ENCODE measurements around the gene NT5C2.

NT5C2 gene

DNA sequence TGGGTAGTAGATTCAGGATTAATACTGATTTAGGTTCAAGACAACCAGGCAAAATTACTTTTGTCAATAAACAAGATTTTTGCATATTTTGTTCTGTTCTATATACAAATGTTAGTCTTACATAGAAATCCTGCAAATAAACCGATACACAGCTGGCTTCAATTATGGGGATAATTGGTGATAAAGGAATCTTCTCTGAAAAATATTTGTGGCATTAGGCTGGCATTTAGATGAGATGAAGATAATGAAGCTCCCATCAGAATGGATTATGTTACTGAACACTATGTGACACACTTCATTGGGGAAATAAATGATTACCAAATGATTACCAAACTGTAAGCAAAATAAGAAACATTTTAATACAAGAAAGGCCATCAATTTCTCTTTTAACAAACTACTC, 65.8 kb downstream of the NT5C2 start:
- TF ChIP-seq, protein P1, sequence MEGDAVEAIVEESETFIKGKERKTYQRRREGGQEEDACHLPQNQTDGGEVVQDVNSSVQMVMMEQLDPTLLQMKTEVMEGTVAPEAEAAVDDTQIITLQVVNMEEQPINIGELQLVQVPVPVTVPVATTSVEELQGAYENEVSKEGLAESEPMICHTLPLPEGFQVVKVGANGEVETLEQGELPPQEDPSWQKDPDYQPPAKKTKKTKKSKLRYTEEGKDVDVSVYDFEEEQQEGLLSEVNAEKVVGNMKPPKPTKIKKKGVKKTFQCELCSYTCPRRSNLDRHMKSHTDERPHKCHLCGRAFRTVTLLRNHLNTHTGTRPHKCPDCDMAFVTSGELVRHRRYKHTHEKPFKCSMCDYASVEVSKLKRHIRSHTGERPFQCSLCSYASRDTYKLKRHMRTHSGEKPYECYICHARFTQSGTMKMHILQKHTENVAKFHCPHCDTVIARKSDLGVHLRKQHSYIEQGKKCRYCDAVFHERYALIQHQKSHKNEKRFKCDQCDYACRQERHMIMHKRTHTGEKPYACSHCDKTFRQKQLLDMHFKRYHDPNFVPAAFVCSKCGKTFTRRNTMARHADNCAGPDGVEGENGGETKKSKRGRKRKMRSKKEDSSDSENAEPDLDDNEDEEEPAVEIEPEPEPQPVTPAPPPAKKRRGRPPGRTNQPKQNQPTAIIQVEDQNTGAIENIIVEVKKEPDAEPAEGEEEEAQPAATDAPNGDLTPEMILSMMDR (conservative IDR thresholded peaks at IDR 0.05; ENCODE audit: control insufficient read depth, insufficient read depth, low read depth, low read length) = no peak
- DNase-seq (ENCODE audit: low read depth) = no peak
- no peak overlapping the region for H3K4me3 ChIP-seq (ENCODE audit: control insufficient read depth, low read depth, low read length)

DNA sequence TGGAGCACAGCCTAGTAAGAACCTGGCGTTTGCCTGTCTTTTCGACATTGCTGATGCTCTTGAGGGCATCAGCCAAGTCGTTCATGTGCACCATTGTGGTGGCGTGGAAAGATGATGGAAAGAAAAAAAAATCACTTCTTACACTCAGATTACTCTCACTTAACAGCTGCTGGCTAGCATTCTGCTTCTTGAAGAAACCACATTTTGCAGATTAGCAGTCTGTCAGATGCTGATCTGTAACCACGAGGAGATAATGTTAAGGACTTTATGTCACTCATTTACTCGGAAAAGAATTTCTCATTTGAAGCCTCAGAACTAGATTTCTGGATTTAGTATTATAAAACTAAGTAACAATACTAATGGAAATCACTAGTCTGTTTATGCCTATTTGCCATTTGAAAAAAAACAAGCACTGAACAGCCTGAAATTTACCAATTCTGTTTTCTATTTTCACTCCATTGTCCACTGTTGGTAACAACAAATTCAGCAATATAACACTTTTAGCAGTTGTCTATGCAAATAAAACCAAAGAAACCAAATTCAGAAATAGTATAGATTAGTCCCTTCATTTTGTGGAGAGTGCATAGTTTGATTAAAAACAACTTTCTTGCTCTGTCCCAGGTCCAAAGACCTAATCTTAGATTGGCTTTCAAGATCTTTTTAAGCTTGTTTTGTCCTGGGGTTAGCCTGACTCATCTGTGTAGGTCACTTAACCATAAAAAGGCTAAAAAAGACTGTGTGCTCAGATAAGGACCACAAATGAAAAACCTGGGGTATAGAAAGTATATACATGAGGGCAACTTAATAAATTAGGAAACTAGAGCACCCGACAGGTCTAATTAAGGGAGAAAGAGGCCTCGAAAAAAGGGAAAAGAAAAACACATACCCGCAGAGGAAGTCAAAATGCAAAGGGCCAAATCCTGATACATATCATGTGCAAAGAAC, 67.5 kb downstream of the NT5C2 start:
- DNase-seq (ENCODE audit: low read depth) = no peak
- TF ChIP-seq, protein P1 (conservative IDR thresholded peaks at IDR 0.05; ENCODE audit: control insufficient read depth, insufficient read depth, low read depth, low read length) = no peak

DNA sequence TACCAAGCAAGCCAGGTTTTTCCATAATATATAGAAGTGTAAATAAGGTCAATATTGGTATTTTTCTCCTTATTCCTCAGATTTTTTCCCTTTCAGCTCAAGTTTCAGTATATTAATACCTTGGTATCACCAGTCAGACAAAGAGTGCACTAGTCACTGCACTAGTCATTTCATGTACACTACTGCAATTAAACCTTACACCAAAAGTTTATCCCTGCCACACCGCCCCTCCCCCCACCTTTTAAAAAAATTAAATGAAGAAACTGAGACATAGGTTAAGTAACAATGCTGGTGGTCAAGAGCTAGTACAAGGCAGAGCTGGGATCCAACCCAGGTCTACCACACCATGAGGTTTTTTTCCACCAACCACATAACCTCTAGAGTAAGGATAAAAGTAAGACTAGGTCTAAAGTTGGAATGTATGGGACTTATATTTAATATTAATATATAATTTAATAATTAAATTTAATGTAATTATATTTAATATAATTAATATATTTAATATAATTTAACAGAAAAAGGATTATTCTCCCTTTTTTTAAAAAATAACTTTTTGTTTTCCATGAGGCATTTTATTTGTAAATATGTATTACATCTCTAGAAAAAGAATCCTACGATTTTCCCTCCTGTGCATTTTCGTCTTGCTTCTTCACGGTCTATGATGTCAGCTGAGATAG, 68.5 kb downstream of the NT5C2 start:
- DNase-seq (ENCODE audit: low read depth) = no peak
- no peak overlapping the region for H3K4me3 ChIP-seq (ENCODE audit: control insufficient read depth, low read depth, low read length)
- TF ChIP-seq, protein P1 (conservative IDR thresholded peaks at IDR 0.05; ENCODE audit: control insufficient read depth, insufficient read depth, low read depth, low read length) = no peak

More for the DNA sequence above, 67.5 kb downstream of the NT5C2 start:
- no peak overlapping the region for H3K4me3 ChIP-seq (ENCODE audit: control insufficient read depth, low read depth, low read length)

DNA sequence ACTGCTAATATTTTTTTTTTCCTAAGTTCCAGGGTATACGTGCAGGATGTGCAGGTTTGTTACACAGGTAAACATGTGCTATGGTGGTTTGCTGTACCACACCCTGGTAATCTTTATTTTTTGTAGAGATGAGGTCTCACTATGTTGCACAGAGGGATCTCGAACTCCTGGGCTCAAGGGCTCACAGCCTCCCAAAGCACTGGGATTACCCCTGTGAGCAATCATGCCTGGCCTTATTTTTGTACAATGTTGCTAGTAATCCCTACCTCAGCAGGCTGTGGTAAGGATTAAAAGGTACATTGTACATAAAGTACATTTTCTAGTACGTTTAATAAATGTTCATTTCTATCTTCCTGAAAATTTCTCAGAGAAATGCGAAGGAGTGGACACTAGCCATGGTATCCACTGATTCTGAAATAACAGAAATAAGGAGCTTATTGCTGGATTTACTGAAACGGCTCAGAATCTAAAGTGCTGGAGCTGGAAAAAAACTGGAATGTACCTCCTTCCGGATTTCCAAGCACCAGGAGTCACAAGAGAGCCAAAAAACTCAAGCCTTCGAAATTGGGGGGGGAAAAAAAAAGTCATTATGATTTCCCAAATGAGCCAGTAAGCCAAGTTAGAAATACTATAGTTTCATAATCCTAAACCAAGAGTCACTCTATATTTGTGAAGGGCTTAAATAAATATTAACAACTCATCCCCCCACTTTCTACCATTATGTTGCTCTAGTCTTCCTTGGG, 69.6 kb downstream of the NT5C2 start:
- no peak for DNase-seq (ENCODE audit: low read depth)
- no peak overlapping the region for H3K4me3 ChIP-seq (ENCODE audit: control insufficient read depth, low read depth, low read length)
- TF ChIP-seq, protein P1 (conservative IDR thresholded peaks at IDR 0.05; ENCODE audit: control insufficient read depth, insufficient read depth, low read depth, low read length) = no peak

DNA sequence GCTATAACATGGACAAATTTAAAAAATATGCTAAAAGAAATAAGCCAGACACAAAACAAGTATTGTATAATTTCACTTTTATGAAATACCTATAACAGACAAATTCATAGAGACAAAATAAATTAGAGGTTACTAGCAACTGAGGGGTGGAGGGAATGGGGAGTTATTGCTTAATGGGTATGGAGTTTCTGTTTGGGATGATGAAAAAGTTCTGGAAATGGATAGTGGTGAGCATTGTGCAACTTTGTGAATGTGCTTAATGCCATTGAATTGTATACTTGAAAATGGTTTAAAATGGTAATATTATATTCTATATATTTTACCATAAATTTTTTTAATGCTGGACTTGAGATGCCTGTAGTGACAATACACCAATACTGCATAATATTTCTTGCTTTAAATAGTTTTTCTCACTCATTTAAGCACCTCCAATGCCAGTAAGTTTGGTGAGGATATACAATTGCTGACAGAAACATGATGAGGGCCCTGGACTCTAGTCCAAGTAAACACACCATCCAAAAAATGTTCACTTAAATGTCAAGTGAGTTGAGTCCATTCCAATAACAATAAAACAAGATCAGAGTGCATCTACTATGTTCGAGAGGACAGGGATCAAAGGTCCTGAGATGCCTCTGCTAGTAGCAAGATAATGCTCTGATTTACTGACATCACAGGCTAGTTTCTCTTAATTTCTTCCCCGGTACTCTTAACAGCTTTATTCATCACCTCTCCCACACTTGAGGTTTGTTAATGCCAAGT, 71.9 kb downstream of the NT5C2 start:
- H3K4me3 ChIP-seq (ENCODE audit: control insufficient read depth, low read depth, low read length) = no peak overlapping the region
- DNase-seq (ENCODE audit: low read depth) = peak; percentile 42
- TF ChIP-seq, protein P1 (conservative IDR thresholded peaks at IDR 0.05; ENCODE audit: control insufficient read depth, insufficient read depth, low read depth, low read length) = no peak

DNA sequence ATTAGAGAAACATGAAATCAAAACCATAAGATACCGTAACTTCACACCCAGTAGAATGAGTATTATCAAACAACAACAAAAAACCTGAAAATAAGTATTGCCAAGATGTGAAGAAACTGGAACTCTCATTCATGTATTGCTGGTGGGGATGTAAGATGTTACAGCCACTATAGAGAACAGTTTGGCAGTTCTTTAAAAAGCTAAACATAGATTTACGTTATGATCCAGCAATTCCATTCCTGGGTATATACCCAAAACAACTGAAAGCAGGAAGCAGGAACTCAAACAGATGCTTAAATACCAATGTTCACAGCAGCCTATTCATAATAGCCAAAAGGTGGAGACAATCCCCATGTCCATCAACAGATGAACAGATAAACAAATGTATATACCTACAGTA, 72.5 kb downstream of the NT5C2 start:
- TF ChIP-seq, protein P1 (conservative IDR thresholded peaks at IDR 0.05; ENCODE audit: control insufficient read depth, insufficient read depth, low read depth, low read length) = no peak
- no peak for DNase-seq (ENCODE audit: low read depth)
- no peak overlapping the region for H3K4me3 ChIP-seq (ENCODE audit: control insufficient read depth, low read depth, low read length)
